Stimulated activated CD8-positive, alpha-beta memory T cell treated with anti-CD3 and anti-CD28 coated beads, Interleukin-2, amount 100 ng/mL, for 1 hour (primary cell): ENCODE data around the gene EPB41.
"Not testable (repeated sequence)": the region's sequence is repeated elsewhere in the genome, so short reads cannot be mapped to it uniquely, and the experiment has no call there.

Experiments used
- DNase-seq, 2 donors: peaks; one replicate each; pipeline ENCODE4 v3.0.0-alpha.2; 2020; ENCODE audit warnings: low read depth in 2 of 2

Gene EPB41

GRCh38 chr1:29131056-29131455, 216.7 kb downstream of the EPB41 start:
- not testable (repeated sequence) for DNase-seq

- DNase-seq, result no peak
Observed at GRCh38 chr1:29133861-29134694, 219.7 kb downstream of the EPB41 start.

- no peak for DNase-seq
Observed at GRCh38 chr1:29134695-29135028, 220.3 kb downstream of the EPB41 start.

DNA sequence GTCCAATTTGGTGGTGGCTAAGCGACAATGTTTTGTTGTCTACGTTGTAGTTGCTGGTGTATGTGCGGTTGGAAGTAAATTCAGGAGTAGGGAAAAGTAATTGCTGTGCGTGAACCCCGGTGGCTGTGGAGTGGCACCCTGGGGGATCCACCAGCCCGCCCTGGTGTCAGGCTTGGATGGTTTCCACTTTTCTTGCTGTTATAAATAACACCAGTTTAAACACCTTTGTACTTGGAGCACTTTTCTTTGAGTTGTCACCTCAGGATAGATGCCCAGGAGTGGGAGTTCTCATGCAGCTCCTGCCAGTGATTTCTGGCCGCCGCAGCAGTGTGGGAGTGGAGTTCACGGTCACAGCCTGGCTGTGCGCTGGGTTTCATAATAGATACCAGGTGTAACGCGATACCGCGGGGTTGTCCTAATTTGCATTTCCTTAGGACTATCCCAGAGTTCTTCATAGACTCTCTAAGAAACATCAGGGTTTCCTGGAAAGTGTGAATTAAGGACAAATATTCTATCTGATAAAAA, 222.1 kb downstream of the EPB41 start:
- no peak for DNase-seq

DNA sequence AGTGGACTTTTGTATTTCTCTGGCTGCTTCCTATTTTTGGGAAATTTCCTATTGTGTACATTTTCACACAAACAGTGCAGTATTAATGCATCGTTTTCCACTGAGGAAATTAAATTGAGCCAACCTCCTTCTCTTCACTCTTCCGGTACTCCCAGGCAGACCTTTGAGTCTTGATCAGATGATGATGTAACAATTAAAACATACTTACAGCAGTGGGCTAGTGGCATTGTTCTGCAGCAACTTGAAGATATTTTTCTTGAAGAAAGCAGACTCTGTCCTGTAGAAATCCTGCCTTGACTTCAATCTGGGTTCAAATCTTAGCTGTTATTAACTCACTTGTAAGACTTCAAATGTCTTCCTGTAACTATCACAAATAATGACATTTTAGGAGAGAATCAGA, 228.3 kb downstream of the EPB41 start:
- no peak for DNase-seq

DNA sequence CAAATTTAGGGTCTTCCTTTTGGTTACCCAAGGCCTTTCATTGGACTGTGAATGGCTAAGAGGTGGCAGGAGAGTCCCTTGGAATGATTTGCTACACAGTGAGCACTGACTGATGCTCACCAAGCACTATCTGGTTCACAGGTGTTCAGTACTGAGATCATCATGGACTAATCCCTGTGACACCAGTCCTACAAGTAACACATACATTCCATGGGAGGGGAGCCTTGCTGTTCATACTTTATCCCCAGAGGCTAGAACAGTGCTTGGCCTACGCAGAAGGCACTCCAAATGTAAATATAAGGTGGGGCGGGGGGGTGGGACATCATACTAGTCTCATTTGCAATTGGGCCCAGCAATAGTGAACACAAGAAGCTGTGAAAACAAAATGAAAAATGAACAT, 229.8 kb downstream of the EPB41 start:
- no peak for DNase-seq

DNA sequence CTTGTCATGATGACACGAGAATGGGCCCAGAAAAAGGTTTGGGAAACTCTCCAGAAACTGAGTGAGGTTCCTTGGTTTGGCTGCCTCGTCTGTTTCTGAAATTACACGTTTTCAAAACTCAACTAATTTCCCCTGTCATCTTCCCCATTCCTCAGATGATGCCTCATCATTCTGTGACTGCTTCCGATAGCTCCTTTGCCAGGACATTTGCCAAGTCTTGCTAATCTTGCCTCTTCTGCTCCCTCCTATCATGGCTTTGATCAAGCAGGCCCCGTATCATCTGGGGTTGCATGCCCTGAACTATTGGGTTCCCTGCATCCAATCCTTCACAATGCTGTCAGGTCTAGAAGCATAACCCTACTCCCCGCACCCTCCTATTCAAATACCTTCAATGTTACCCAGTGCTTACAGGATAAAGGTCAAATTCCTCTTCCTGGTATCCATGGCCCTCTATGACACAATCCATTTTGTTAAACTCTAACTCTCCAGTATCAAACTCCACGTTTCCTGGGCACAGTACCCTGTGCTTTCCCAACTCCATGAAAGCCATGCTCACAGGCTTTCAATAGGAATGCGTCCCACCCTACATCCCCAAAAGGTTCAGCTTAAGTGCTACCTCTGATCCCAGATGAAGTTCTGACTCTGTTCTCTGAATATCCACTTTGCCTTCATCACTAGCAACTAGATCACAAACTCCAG, 231.5 kb downstream of the EPB41 start:
- no peak for DNase-seq

GRCh38 chr1:29148656-29149491, 234.5 kb downstream of the EPB41 start:
- no peak for DNase-seq

DNA sequence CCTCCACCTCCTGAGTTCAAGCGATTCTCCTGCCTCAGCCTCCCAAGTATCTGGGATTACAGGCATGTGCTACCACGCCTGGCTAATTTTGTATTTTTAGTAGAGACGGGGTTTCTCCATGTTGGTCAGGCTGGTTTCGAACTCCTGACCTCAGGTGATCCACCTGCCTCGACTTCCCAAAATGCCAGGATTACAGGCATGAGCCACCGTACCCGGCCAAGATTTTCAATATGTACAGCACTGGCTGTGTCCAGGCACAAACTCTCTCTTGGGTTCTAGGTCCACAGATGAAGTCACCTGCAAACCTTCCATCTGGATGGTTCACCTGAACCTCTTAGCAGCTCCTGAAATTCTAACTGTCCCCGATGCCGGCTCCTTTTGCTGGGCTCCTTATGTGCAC, 236.0 kb downstream of the EPB41 start:
- DNase-seq, result not testable (repeated sequence)

DNA sequence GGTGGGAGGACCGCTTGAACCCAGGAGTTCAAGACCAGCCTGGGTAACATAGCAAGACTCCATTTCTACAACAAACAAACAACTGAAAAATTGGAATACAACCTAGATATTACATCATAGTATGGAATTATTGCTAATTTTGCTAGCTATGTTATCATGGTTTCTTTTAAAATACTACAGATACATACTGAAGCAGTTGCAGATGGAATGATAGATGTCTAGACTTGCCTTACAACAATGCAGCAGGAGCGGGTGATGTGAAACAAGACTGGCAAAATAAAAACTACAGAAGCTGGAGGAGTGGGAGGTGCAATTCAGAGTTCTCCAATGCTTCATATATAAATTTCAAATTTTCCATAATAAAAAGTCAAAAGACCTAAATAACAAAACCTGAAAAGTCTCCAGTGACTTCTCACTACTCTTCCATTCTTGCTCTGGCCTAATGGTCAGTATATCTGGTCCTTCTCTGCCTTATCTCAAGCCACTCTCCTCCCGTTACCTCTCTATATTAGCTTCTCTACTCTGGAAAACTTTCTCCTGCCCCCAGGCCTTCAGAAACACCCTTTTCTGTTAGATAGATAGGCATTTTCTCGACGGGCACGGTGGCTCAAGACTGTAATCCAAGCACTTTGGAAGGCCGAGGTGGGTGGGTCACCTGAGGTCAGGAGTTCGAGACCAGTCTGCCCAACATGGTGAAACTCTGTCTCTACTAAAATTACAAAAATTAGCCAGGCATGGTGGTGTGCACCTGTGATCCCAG, 237.9 kb downstream of the EPB41 start:
- DNase-seq, result no peak

GRCh38 chr1:29156543-29157268, 242.3 kb downstream of the EPB41 start:
- no peak for DNase-seq

DNA sequence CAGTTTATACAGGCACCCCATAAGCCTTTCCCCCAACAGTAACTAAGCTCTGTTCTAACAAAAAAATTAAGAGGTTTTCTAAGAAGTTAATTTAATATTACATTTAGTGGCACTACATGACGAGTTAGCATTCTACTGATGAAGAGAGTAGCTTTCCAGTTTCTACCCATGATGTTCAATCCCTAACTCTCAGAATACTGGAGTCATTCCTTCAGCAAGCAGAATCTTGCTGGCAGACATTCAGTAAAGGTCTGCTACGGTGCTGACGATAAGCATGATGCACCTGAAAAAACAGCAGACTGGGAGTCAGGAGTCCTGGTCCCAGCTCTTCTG, 242.9 kb downstream of the EPB41 start:
- DNase-seq, result no peak

DNA sequence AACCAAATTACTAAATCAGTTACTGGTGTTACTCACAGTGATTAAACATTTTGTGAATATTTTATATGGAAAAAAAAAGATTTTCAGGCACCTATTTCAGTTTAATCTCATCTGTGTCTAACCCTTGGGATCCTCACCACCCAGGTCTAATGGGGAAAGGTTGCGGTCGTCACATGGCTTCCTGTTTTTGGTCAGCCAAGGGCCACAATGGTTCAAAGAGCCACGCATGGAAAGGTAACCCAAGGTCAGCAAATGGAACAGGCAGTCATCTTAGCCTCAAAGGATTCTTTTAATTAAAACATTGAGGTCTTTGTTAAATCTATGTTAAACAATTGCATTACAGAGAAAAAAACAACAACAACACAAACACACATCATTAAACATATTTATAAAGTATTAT, 245.4 kb downstream of the EPB41 start:
- no peak for DNase-seq

- DNase-seq, result no peak
Observed at GRCh38 chr1:29162025-29162424, 247.7 kb downstream of the EPB41 start.

GRCh38 chr1:29162476-29163138, 248.2 kb downstream of the EPB41 start:
- DNase-seq, result no peak

- DNase-seq, result no peak
Observed at GRCh38 chr1:29164588-29164987, 250.2 kb downstream of the EPB41 start.

- no peak for DNase-seq
Observed at GRCh38 chr1:29166291-29166878, 252.0 kb downstream of the EPB41 start.

DNA sequence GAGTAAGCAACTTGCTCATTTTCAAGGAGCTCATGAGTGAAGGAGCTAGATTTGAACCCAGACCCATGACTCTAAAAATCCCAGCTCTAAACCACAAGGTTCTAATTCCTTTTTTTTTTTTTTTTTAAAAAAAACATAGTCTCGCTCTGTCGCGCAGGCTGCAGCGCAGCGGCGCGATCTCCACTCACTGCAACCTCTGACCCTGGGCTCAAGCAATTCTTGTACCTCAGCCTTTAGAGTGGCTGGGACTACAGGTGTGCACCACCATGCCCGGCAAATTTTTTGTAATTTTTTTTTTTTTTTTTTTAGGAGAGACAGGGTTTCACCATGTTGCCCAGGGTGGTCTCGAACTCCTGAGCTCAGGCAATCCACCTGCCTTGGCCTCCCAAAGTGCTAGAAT, 253.5 kb downstream of the EPB41 start:
- DNase-seq, result no peak
